Stimulated activated CD8-positive, alpha-beta memory T cell treated with anti-CD3 and anti-CD28 coated beads, Interleukin-7, amount 100 ng/mL, for 1 hour (primary cell): Measurements from ENCODE around the gene RNF182.
"Not testable (repeated sequence)": the region's sequence is repeated elsewhere in the genome, so short reads cannot be mapped to it uniquely, and the experiment has no call there.

Source experiments
- DNase-seq, 2 donors: peaks; one replicate each; pipeline ENCODE4 v3.0.0-alpha.2; 2020; ENCODE audit warnings: low read depth in 2 of 2

The RNF182 gene

DNA sequence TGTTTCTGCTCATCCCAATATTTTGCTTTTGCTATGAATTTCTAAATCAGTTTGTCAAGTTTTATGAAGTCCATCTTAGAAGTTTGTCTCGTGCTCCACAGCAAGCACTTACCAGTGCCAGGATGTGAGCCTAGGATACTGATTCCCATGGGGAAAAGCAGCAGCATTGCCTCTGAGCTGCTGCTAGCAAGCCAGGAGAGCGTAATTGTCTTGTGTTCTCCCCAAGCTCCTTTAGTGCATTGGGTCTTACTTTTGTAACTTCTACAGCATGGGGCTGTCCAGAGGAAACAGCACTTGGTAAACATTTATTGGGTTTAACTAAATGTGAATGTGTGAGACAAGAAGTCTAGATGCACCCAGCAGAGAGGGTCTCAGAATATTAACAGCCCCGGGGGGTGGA, 76.1 kb downstream of the RNF182 start:
- DNase-seq = no peak

DNA sequence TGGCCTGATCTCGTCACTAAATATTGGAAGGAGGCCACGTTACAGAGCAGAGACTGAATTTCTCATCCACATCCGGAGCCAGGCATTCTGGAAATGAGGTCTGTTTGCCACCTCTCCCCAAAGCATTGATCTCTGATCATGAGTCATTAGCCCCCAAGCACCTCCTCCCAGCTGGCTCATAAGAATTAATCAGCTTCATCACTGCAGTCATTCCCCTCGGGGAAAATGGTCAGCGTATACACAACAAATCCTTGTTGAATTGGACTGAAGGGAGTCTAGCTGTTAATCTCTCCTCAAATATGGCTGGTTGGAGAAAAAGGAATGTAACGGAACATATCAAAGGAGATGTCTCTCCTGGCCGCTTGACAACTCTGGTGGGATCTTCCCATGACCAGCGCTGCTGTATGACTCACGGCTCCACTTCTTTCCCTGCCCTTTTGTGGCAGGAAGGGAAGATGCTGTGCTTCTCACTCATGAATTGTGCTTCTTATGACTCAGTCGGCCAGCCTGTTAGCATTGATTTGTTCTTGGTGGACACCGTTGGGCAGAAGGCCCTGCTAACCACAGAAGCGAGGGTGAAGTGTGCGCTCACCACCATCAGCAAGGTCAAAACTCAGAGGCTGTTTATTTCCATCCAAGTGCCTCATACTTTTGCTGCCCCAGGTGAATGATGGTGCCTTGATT, 76.7 kb downstream of the RNF182 start:
- no peak for DNase-seq

DNA sequence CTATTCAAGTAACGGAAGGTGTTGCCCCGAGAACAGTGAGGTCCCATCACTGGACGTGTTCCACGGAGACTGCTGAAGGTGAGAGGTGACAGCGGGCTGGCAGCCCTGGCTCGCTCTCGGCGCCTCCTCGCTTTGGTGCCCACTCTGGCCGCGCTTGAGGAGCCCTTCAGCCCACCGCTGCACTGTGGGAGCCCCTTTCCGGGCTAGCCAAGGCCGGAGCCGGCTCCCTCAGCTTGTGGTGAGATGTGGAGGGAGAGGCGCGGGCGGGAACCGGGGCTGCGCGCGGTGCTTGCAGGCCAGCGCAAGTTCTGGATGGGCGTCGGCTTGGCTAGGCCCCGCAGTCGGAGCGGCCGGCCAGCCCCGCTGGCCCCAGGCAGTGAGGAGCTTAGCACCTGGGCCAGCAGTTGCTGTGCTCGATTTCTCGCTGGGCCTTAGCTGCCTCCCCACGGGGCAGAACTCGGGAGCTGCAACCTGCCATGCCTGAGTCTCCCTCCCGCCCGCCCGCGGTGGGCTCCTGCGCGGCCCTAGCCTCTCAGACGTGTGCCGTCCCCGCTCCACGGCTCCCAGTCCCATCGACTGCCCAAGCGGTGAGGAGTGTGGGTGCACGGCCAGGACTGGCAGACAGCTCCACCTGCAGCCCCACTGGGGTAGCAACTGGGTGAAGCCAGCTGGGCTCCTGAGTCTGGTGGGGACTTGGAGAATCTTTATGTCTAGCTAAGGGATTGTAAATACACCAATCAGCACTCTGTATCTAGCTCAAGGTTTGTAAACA, 77.6 kb downstream of the RNF182 start:
- DNase-seq = no peak

DNA sequence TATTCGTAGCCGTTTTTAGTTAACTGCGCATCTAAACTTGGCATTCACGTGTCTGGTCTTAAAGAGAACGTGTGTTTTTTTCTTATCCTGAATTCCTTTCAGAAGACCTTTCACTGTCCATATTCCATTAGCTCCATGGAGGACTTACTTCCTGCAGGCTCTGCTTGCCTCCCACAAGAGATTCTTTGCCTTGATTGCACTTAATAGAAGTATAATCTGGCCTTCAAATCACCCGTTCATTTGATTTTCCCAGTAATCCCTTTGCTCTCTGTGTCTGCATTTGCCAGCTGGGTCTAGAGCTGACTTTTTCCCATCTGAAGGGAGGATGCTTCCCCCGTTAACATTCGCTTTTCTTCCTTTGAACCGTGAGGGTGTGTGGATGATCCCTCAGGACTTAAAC, 79.5 kb downstream of the RNF182 start:
- no peak for DNase-seq

DNA sequence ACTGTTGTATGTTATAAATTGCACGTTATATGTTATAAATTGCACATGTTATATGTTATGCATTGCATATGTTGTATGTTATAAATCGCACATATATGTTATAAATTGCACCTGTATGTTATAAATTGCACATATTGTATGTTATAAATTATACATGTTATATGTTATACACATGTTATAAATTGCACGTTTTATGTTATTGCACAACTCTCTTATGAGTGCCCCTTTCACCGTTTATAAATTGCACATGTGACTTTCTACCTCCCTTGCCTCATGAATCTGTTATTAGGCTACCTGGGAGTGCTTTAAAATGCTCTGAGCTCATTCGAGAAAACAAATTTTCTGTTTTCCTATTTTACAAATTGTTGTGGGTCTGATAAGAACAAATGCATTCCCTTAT, 84.1 kb downstream of the RNF182 start:
- no peak for DNase-seq

DNA sequence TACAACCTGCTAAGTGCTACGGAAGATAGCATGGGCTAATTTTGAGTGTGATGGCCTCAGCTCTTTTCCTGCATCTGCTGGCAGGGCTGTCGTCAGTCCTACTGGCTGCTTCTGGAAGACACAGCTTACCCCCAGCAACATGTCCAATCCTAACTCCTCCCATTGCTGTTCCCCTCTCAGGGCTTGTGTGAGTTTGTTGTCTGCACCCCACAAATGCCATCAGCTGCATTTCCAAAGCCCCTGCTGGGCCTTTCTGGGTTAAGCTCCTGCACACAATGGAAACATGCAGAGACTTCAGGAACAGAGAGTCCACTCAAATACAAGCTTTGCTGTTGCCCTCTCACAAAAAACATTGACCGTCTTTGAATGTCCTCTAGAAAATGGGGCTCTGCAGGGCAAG, 84.7 kb downstream of the RNF182 start:
- DNase-seq = no peak

DNA sequence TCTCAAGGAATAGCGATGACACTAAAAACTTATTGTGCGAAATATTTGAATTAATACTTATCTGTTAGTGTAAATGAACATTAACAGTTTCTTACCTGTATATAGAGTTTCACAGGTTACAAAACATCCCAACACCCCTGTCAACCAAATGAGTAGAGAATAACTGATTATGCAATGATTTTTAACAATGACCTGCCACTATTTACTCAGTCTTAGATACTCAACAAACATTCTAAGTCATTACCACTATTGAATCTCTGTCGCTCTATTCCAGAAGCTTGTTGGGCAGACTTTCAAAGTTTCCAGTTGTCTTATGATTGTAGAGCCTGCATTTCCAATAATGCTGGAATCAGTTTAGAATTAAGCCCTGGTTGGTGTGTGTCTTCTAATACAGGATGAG, 85.5 kb downstream of the RNF182 start:
- DNase-seq = no peak

DNA sequence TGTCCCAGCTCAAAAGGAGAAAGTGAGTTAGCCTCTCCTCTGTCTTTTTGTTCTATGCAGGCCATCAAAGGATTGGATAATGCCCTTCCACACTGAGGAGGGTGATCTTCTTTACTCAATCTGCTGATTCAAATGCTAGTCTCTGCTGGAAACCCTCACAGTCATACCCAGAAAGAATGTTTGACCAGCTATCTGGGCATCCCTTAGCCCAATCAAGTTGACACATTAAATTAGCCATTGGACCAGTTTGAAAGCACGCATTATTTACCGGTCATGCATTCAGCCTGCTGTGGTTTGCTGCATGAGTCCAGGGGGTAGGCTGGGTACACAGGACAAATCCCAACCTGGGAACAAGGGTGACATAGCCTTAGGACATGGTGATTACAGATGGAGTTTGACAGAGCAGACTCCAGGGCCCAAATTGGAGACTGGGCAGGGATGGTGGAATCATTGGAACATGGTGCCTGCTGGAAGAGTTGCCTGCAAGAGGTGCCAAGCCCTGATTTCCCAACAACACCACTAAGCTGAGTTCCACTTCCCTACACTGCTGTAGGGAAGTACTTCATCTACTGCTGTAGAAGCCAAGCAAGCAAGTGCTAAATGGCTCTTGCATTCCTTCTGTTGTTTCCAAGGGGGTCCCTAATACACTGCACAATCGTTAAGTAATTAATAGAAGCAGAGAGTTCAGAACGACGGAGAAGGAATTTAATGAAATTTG, 87.7 kb downstream of the RNF182 start:
- DNase-seq = no peak

DNA sequence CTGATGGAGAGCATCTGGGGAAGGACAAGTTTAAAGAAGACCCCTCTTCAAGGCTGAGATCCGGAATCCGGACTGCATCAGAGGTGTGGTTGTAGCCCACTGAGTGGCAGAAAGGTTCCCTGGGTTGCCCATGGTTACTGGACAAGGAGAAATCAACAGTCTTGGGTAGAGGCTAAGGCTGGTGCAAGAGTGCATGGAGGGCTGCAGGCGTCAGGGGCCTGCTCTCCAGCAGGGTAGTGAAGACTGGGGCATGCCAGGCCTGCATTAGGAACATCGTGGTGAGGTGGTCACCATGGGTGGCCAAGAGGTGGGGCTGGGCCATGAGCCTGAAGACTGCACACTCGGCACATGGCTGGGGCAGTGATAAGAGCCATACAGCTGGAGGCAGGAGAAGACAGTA, 91.2 kb downstream of the RNF182 start:
- no peak for DNase-seq

DNA sequence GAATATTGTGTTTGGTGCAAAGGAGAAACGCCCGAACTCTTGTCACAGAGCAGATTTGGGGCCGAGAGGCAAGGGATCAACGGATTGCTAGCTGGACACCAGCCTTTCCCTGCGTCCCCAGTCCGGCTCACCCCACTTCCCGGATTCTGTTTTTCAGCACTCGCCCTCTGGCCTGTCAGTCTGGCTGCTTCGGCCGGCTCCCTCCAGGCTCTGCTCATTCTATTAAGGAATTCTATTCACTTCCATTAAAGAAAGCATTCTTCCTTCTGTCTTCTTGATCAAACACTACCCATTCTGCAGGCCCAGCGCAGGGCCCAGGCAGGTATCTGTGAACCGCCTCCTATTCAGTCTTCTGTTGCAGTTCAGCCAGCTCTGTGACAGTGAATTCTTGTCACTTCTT, 91.7 kb downstream of the RNF182 start:
- no peak for DNase-seq

DNA sequence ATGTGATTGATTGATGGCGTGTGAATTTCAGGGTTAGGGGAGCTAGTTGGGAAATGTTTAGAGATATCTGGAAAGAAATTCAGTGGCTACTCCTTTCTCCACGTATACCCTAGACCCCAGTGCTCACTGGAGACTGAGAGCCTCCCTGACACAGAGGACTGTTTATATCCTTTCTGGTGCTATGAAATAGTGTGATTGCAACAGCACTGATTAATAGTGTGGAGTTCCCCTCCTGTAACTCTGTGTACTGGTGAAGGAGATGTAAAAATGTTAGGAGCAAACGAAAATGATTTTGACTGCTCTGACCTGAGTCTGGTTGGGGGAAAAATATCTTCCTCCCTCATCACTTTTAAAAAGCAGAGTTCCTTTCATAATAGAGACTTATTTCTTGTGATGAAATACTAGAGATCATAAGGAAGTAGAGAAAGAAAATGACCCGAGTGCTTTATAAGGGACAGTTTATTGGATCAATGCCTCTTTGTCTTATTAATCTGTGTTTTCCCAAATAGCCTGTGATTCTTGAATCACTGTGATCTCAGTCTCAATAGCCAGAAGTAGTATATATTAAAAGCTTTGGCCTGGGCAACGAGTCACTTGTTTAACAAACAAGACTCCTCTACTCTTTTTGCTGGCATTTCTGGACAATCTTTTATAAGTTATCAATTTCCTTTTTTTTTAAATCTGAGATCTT, 92.3 kb downstream of the RNF182 start:
- no peak for DNase-seq

DNA sequence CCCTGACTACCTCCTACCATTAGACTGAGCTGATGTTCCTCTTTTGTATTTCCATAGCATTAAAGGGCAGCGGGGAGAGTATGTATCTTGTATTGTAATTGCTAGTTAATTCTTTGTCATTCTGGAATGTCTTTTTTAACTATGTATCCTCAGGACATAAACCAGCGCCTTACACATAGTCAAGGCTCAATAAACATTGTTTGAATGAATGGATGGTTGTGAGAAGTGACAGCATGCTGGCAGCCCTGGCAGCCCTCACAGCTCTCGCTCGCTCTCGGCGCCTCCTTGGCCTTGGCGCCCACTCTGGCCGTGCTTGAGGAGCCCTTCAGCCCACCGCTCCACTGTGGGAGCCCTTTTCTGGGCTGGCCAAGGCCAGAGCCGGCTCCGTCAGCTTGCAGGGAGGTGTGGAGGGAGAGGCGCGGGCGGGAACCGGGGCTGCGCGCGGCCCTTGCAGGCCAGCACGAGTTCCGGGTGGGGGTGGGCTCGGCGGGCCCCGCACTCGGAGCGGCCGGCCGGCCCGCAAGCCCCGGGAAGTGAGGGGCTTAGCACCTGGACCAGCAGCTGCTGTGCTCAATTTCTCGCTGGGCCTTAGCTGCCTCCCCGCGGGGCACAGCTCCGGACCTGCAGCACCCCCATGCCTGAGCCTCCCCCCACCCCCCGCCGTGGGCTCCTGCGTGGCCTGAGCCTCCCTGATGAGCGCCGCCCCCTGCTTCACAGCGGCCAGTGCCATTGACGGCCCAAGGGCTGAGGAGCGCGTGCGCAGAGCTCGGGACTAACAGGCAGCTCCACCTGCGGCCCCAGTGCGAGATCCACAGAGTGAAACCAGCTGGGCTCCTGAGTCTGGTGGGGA, 93.1 kb downstream of the RNF182 start:
- no peak for DNase-seq

DNA sequence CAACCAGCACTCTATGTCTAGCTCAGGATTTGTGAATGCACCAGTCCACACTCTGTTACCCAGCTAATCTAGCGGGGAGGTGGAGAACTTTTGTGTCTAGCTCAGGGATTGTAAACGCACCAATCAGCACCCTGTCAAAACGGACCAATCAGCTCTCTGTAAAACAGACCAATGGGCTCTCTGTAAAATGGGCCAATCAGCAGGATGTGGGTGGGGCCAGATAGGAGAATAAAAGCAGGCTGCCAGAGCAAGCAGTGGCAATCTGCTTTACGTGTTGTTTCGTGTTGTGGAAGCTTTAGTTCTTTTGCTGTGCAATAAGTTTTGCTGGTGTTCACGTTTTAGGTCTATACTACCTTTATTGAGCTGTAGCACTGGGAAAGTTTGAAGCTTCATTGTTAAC, 93.8 kb downstream of the RNF182 start:
- not testable (repeated sequence) for DNase-seq

DNA sequence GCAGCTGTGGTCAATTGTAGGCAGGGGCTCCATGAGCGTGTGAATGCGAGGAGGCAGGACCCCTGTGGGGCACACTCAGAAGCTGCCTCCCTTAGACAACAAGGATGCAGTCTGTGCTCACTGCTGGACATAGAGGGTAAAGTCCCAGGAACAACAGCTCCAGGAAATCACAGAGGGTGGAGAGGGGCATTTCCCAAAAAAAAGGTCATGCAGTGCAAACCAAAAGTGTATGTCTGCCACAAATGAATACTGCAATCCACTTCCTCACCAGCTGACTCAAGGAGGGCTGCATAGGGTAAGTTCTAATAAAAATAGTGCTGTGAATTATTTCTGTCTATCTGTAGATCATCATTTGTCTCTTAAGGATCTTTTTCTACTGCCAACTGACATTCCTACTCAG, 95.8 kb downstream of the RNF182 start:
- DNase-seq = no peak

DNA sequence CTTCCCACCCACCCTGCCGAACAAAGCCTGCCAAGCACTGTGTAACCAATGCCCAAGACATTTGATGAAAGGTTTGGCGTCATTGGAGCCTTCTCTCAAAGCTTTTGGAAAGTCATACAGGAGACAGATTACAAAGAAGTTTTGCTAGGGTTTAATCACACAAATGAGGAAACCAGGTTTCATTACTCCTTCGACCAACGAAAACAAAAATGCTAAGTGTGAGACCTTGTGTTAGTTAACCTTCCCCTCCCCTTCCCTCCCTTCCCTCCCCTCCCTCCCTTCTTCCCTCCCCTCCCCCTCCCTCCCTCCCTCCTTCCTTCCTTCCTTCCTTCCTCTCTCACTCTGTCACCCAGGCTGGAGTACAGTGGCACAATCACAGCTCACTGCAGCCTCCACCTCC, 96.7 kb downstream of the RNF182 start:
- DNase-seq = no peak

DNA sequence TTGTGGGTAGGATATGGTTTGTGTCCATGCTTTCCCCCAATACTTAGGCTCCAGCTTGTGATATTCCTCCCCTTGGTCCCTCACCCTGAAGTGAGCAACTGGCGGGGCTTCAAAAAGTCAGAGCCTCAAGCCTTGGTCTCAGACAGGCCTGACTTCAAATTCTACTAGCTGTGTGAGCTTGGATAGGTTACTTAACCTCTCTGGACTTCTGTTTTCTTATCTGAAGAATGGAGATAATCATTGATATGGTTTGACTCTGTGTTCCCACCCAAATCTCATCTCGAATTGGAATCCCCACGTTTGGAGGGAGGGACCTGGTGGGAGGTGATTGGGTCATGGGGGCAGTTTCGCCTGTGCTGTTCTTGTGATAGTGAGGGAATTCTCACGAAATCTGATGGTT, 97.9 kb downstream of the RNF182 start:
- no peak for DNase-seq

DNA sequence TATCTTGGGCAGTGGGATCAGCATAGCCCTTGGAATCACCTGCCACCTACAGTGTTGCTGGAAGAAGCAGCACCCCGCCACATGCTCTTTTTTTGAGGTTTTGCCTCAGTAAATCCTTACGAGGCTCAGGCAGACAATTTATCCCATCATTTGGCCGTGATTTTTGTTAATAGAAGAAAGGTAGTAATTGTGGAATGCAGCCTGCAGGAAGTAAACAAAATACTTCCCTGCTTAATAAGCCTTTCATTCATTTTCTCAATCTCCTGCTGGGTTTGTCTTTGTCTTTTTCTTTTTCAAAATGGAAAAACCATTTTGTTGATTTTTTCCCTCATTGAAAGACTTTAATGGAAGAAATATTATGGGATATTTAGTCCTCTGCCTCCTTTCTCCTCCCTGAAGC, 99.1 kb downstream of the RNF182 start:
- DNase-seq = no peak

DNA sequence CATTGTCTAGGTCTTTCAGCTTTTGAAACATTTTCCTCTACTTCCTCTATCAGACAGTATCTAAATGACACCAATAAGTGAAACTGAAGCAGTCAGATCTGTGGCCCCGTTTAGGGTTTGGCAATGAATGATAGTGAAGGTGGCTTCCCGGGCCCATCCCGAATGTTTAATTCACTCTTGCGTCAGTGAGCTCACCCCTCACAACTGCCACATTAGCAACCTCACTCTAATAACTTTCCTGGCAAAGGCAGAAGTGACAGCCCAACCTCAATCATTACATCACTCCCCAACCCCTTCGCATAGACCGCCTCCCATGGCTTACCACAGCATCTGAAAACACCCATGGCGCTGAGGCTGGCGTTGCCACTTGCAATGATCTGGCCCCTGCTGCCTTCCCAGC, 100.4 kb downstream of the RNF182 start:
- DNase-seq = no peak

DNA sequence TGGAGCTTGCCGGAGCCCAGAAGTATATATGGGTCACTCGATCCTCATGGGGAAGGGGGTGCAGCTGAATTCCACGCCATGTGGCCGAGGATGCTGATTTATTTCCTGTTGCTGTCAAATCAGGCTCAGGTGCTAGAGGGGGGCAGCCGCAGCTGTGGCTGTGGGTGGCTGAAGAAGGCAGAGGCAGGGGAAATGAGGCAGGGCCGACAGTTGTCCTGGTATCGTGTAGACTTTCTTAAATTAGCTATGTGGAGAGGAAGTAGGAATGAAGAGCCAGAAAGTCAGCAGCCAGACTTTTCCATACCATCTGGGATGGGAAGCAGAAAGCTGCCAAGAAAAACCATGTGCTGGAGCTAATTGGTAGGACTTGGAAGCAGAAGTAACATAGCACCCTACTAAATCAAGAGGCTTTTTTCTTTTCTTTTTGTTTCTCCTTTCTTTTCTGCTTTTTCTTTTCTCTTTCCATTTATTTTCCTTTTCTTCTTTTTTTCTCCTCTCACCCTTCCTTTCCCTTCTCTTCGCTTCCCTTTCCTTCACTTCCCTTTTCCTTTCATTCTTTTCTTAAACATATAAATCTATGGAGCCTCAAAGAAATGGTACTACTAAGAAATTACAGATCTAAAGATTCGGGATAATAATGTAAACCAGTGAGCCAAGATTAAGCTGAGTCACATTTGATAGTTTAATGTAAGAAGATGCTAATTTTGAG, 102.2 kb downstream of the RNF182 start:
- no peak for DNase-seq

DNA sequence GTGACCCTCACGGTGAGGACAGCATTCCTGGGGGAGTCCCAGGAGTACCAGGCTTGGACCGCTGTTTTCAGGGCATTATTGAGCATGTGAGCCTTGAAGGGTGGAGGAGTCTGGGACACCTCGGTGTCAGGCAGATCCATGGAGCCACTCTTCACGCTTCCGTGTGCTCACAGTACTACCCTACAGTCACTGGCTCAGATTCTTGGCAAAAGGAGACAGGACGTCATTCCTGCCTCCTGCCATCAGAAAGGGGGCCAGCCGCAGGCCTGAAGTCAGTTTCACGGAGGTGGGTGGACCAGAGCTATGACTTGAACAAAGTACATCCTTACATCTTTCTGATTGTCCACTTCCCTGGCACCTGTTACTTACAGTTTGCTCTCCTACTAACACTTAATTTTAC, 103.9 kb downstream of the RNF182 start:
- no peak for DNase-seq

DNA sequence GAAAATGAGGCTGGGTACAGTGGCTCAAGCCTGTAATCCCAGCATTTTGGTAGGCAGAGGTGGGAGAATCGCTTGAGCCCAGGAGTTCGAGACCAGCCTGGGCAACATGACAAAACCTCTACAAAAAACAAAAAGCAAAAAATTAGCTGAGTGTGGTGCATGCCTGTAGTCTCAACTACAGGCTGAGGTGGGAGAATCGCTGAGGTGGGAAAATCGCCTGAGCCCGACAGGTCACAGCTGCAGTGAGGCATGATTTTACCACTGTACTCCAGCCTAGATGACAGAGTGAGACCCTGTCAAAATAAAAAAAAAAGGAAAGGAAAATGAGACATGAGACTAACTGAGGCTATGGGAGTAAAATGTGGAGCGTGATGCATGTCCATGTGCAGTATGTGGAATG, 104.9 kb downstream of the RNF182 start:
- no peak for DNase-seq
